NCI-H1092 (cell line): ENCODE data around the gene MVD.

Experiments used
- DNase-seq: peaks from one replicate; lab custom pipeline; 2025; lab: John Stamatoyannopoulos, UW

MVD gene

DNA sequence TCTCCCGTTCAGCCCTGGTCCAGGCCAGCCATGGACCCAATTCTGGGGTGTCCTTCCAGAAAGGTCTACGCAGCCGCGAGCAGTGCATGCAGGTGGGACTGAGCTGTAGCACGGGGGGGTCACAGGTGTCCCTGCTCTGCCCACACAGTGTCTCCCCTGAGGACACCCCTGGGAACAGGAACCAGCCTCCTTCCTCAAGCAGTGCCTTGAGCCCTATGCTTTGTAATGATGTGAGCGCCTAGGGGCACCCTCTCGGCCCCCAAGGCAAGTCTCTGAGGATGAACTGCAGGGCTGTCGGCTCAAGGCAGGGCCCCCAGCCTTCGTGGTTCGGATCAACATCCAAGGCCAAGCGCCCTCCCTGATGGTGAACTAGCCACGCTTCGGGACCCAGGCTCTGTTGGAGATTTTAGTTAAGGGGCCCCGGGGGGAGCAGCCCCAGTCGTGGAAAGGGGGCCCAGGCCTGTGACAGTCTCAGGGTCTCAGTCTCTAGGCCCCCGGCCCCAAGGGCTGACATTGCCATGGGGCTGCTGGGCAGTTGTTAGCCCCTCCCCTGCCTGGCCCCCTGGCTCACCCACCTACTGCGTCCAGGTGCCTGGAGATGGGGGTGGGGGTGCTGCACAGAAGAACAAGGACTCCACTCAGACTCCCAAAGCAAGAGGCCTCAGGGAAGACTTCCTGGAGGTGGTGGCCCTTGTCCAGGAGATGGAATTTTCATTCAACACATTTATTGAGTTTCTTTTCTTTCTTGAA, 22.2 kb downstream of the MVD start:
- DNase-seq = no peak

DNA sequence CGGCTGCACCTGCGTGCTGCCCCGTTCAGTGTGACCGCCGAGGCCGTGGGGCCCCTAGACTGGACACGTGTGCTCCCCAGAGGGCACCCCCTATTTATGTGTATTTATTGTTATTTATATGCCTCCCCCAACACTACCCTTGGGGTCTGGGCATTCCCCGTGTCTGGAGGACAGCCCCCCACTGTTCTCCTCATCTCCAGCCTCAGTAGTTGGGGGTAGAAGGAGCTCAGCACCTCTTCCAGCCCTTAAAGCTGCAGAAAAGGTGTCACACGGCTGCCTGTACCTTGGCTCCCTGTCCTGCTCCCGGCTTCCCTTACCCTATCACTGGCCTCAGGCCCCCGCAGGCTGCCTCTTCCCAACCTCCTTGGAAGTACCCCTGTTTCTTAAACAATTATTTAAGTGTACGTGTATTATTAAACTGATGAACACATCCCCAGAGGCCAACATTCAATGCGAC, 22.8 kb downstream of the MVD start:
- DNase-seq = no peak

DNA sequence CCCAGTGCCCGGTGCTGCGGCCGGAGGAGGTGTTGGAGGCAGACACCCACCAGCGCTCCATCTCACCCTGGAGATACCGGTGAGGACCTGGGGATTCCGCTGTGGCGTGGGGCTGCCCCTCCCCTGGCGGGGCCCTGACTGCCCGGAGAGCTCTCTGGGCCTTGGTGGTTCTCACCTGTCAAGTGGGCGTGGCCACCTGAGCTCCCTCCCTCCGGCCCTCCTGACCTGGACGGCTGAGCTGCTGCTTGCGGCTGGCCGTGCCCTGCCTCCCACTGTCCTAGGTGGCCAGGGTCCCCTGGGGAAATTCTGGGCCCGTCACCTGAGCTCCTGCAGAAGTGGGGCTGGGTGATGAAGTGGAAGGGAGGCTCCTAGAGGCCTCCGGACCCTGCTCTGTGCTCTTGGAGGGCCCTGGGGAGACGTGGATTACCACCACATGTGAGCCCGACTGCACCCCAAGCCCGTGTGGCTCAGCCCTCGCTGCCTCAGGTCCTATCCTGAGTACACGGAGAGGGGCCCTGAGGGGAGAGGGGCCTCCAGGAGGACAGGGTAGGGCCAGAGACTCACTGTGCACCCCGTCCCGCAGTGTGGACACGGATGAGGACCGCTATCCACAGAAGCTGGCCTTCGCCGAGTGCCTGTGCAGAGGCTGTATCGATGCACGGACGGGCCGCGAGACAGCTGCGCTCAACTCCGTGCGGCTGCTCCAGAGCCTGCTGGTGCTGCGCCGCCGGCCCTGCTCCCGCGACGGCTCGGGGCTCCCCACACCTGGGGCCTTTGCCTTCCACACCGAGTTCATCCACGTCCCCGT, 23.5 kb downstream of the MVD start:
- no peak for DNase-seq

DNA sequence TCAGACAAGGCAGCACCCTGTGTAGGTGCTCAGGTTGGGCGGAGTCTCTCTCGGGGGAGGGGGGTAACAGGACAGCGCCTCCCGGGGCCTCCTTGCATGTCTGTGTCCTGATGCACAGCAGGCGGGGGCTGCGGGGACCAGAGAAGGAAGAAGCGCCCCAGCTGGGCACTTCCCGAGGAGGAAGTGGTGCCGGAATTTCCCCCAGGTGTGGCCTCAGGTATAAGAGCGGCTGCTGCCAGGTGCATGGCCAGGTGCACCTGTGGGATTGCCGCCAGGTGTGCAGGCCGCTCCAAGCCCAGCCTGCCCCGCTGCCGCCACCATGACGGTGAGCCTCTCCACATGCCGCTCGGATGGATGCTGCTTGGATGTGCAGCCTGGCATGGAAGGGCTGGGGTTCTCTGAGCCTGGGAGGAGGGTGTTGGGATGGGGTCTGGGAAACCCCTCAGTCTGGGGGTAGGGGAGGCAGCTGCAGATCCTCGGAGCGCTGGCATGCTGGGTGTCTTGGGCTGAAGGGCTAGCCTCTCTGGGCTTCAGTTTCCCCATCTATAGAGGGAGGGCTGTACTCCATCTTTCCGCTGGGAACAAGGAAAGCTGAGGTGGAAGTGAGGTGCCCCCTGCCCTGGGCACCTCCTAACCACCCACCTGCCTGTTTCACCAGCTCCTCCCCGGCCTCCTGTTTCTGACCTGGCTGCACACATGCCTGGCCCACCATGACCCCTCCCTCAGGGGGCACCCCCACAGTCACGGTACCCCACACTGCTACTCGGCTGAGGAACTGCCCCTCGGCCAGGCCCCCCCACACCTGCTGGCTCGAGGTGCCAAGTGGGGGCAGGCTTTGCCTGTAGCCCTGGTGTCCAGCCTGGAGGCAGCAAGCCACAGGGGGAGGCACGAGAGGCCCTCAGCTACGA, 24.3 kb downstream of the MVD start, which contains the start of gene IL17C:
TSS of gene IL17C (plus strand) at position 250 of the 908 bp plus-strand sequence. CDS start at position 320, 70 bp downstream.
- DNase-seq = no peak

DNA sequence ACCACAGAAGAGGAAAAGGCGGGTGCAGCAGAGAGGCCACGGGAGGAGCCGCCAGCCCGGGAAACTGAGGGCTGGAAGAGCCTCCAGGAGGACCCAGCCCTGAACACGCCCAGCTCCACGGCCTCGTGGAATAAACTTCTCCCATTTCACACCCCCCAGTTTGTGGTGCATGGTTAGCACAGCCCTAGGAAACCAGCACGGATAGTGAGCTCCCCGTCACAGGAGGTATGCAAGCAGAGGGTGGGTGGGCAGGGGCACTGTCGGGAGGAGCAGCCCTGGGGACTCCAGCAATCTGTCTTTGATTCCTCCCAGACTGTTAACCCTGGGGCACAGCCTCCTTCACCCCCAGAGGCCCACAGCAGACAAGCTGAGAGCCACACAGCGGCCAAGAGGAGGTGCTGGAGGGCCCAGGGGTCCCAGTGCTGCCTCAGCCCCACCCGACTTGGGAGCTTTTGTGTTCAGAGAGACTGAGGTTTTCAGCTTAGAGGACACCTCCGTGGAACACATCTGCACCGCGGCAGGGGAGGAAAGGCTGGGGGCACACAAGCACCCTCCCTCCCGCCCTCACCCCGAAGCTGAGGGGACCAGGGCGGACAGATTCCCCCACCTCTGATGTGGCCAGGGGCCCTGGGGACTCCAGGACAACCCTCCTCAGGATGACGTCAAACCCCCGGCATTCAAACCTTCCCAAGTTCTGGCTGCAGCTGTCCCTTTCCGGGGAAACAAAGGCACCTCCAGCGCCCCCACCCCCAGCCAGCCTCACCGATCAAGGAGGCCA, 26.2 kb downstream of the MVD start:
- no peak for DNase-seq

DNA sequence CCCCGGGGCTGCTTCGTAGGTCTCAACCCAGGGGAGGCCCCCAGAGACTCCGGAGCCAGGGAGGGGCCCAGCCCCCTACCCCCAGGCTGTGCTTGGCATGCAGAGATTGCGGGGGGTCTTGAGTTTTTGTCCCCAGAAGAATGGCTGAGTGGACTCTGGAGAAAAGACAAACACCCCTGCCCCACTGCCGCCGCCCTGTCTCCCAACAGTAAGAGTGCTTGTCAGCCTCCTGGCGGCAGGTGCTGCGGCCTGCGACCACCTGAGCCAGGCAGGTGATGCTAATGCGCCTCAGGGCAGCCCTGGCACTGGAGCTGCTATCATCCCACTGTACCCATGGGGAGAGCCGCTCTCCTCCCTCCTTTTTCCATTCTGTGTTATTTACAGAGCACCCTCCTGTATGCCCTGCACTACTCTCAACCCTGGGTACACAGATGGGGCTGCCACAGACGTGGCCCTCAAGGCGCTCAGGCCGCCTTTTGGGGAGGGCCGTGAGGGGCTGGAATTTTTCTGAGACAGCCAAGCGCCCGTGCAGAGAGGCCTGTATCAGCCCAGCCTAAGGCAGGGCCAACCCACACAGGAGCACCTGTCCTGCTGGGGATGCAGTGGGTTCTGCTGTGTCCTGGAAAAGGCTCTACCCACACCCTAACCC, 27.1 kb downstream of the MVD start:
- no peak for DNase-seq

DNA sequence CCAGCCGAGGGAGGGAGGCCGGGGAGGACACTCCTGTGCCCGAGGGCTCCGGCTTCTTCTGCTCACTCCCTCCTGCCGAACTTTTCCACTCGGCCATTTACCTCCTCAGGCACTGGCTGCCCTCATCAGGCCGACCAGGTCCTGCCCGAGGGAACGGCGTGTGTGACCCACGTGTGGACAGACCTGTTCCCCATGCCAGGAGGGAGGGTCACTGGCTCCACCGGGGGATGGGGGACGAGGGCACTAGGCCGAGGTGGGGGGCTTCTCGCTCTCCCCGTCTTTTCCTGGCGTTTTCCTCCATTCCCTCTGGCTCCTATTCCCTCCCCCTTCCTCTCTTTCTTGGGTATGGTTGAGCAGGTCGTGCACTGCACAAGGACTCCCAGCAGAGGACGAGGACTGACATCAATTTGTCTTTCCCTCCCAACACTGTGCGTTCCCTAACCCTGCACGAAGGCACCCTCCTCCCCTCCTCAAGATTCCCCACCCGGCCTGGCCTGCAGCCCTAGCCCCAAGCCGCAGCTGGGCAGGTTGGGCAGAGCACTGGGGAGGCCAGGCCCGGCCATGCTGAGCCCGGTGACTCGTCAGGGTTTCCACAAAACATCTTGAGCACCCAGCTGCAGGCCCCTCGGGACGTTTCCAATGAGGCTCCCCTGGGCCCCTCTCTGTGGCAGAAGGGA, 27.8 kb downstream of the MVD start:
- DNase-seq = no peak

DNA sequence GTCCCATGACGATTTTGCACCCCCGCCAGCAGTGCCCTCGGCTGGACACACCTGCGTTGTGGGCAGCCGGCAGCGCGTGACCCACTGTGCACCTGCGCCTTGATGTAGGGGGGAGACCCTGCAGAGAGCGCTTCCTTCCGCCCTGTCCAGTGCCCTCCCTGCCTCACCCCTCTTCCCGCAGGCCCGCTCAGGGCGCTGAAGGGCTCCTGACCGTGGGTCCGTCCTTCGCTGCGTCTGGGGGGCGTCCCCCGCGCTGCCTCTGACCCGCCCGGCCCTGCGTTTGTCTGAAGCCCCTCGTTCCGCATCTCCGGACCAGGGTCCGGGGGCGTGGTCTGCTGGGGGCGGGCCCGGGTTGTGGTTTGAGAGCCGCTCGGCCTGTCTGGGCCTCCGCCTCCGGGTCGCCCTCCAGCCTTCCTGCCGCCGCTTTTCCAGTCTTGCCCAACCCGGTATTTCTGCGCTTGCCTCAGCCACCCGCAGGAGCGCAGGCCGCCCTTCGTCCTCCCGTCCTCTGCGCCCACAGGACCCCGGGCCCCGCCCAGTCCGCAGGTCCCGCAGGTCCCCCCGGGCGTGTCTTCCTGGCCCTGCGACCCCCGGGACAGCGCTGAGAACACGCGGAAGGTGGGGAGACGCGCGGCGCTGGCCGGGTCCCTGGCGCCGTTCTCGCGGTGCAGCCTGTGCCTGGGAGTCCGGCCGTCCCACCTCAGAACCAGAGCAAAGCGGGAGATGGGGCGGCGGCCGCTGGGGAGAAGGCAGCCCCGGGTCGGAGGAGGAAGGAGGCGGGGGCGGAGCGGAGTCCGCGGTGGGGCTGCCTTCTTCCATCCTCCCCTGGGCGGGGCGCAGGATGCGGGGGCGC, 28.5 kb downstream of the MVD start:
- DNase-seq = no peak

DNA sequence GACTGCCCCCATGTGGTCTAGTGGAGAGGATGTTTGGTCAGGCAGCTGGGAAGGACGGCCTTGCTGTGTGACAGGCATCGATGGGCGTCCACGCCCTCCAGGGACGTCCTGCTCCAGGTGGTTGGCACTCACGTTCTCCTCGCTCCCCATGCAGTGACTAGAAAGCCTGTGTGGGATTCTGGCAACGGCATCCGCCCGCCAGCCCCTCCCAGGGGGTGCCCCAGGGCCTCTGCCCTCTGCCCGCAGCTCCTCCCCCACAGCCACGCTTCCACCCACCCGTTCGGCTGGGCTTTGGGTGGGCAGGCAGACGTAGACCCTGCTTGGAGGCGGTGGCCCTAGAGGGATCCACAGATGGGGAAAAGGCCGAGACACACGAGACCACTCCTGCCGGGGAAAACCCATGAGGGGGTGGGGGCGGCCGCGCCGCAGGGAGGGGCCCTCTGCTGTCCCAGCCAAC, 29.2 kb downstream of the MVD start:
- no peak for DNase-seq

DNA sequence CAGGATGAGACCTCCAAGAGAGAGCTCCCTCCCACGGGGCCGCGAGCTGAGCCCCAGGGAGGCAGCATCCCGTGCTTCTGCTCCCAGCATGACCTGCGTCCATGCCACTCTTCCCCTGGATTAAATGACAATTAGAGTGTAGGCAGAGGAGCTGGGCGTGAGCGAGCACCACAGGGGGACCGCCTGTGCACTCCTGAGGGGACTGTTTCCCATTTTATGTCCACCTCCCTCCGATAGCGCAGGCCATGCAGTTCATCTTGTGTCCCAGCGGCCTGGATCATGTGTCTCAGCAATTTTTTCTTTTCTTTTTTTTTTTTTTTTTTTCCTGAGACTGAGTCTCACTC, 30.3 kb downstream of the MVD start:
- DNase-seq = no peak

DNA sequence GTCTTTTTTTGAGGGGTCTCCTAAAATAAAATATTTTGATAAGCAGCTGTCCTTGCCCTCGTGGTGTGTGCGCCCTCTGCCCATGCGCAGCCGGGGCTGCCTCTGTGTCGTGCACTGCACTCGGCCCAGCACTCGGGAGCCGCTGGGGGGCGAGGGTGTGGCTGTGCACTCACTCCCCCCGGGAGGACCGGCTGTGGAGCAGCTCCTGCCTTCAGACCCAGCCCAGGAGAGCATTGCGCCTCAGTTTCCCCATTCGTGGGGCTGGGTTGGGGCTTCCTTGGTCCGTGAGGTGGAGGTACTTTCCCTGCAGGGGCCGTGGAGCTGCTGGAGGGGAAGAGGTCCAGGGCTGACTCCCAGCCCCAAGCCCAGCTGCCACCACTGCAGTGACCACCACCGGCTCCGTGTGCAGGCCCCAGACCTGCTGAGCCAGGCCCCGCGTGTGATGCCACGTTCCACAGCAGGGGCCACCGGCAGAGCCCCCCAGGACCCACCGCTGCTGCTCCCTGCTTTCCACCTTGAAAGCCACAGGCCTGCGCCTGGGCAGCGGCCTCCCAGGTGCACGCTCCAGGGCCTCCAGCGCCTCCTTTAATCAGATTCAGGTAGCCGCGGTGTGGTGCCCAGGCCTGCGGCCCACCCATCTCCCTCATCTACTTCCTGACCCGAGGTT, 30.8 kb downstream of the MVD start:
- DNase-seq = no peak

DNA sequence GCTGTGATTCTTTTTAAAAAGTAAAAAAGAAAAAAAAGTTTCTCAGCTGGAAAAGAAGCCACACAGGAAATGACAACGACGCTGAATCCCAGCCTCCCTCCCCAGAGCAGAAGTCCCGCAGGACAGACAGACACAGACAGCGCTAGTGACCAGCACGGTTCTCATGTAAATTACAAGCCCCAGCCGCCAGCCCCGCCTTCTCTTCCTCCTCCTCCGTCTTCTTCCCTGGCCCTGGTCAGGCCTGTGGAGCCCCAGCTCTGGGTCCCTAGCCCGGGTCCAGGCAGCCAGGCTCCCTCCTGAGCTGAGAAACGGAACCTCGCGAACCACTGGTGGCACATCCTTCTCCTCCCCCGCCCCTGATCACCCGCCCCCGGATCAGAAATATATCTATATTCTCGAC, 31.5 kb downstream of the MVD start:
- DNase-seq = no peak

DNA sequence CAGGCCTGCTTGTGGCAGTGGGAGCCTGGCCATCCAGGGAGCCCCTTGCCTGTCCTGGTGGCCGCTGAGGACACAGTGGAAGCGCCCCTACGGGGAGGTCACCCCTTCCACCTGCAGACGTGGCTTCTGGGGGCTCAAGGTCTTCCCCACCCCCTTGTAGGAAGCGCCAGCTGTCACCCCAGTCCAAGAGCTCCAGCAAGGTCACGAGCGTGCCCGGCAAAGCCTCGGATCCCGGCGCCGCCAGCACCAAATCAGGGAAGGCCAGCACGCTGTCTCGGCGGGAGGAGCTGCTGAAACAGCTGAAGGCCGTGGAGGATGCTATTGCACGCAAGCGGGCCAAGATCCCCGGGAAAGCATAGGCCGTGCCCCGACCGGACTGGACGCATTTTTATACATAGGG, 31.9 kb downstream of the MVD start:
- DNase-seq = no peak

DNA sequence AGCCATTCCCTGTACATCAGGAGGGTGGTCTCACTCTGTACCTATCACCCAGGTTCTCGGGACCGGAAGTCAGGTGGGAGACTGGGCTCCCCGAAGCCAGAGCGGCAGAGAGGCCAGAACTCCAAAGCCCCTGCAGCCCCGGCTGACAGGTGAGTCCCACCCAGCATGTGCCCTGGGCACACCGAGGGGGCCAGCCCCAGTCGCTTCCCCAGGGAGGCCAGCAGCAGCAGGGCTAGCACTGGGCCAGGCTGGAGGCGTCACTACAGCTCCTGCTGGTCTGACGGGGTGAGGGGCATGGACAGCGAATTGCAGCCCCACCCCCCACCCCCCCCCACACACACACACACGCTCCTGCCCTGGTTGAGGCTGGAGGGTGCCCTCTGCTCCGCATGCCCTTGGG, 32.5 kb downstream of the MVD start:
- no peak for DNase-seq

DNA sequence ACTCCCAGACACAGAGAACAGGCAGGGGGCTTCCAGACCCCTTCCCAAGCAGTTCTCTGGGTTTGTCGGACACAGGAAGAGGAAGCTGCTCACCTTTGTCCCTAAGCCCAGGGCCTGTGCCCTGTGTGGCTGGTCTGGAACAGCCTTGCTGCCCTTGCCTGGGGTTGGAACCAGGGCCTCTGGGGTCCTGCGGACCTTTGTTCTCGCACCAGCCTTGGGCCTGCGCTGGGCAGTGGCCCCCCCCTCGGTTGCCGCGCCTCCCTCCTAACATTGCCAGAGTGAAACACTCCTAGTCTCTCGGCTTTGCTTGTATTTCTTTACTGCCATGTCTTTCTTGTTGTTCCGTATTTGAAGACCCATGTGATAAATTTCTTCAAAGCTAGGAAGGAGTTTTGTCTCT, 33.1 kb downstream of the MVD start:
- no peak for DNase-seq

DNA sequence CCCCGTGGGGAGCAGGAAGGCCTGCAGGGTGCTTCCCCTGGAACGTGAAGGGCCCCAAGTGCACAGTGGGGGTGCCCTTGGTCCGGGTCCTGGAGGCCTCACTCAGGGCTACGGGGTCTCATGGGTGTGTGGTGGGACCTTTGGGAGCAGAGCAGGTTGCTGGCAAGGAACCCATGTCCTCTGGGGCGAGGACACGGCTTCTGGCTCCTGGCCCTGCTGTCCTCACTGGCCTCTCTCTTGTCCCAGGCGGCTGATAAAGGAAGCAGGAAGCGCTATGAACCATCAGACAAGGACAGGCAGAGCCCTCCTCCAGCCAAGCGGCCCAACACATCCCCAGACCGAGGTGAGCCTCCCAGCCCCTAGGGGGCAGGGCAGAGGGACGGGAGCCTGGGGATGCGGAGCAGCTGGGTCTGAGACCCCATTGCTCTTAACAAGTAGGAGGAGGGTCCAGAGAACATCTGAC, 34.3 kb downstream of the MVD start:
- DNase-seq = no peak

DNA sequence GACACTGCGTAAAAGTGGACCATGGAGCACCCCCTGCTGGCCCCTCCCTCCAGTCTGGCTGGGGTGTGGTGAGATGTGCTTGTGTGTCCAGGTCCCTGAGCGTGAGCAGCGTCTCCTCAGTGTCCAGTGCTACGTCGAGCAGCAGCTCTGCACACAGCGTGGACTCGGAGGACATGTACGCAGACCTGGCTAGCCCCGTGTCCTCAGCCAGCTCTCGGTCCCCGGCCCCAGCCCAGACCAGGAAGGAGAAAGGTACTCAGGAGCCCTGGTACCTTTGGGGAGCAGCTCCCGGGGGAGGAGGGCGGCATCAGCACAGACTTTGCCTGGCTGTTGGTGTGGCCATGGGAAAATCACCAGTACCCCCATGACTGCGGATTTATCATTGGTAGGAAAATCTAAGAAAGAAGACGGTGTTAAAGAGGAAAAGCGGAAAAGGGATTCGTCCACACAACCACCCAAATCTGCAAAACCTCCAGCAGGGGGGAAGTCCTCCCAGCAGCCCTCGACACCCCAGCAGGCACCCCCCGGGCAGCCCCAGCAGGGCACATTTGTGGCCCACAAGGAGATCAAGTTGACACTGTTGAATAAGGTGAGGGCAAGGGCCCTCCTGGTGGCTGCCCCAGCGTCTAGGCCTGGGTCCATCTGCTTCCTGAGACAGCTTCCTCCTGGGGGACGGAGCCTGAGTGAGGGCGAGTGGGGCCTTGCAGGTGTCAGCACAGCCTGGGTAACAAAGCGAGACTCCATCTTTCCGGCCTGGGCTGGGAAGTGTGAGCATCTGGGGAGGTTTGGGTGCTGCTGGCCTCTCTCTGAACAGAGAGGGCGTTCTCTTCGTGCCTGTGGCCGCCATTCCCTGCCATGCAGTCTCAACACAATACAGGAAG, 35.1 kb downstream of the MVD start:
- no peak for DNase-seq

DNA sequence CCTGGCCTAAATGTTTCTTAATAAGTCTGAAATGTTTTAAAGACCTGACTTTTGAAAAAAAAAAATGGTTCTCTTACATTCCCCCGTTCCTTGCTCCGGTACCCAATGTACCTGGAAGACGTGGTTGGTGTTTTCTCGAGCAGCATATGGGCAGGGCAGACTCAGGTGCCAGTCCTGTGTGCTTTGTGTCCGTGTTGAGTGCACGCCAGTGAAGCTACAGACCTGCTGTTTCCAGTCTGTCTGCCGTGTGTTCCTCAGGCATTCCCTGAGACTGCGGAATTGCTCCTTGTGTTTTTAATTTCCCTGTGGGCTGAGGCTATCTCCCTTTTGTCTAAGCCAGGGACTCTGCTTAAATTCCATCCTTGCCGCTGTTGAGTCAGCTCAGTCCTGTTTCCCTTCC, 36.2 kb downstream of the MVD start:
- no peak for DNase-seq
